IMR-90 (cell line): ENCODE measurements around the gene EXOSC1.
"Not testable (repeated sequence)": the region's sequence is repeated elsewhere in the genome, so short reads cannot be mapped to it uniquely, and the experiment has no call there.

Experiments
- BHLHE40 ChIP-seq: fragments of 150-350 bp; IDR thresholded peaks from 2 replicates; pipeline ENCODE4 v1.6.1; 2016; ENCODE audit warnings: mild to moderate bottlenecking, low read depth, low read length
- CTCF ChIP-seq: conservative IDR thresholded peaks from 2 replicates; pipeline ENCODE4 v1.5.1; 2012; ENCODE audit warnings: mild to moderate bottlenecking, low read depth, low read length, improper control_type of control experiment
- POLR2A ChIP-seq: IDR thresholded peaks from 2 replicates; pipeline ENCODE4 v1.6.1; 2012; ENCODE audit warnings: mild to moderate bottlenecking, low read depth, low read length
- RAD21 ChIP-seq: IDR thresholded peaks from 2 replicates; pipeline ENCODE4 v1.6.1; 2012; ENCODE audit warnings: low read length, improper control_type of control experiment
- RFX5 ChIP-seq: IDR thresholded peaks from 2 replicates; pipeline ENCODE4 v1.8.0; 2012; ENCODE audit warnings: low read depth, mild to moderate bottlenecking, low read length, moderate library complexity

GRCh38 chr10:97468781-97469180, 23.0 kb upstream of the EXOSC1 start:
- not testable (repeated sequence) for TF ChIP-seq CTCF, RAD21, POLR2A, BHLHE40, RFX5
